H9 (cell line): Measurements from ENCODE around the gene STPG1. TPM values are rescaled to one million over a fixed set of nuclear protein-coding genes. Genes with fewer than 3 reads are reported as not detected.

ENCODE experiments used
- DNase-seq: peaks from one replicate; pipeline ENCODE4 v3.0.0-alpha.2; 2017
- H2AFZ ChIP-seq: one replicate; pipeline ENCODE4 v1.6.1; 2013; ENCODE audit warnings: mild to moderate bottlenecking, low read length, control low read depth, moderate library complexity
- H2AK5ac ChIP-seq: 2 replicates; pipeline ENCODE4 v1.6.1; 2013; ENCODE audit warnings: low read length, control low read depth, mixed read lengths; ENCODE audit not compliant: insufficient read length
- H2BK120ac ChIP-seq: one replicate; pipeline ENCODE4 v1.6.1; 2013; ENCODE audit warnings: low read depth, mild to moderate bottlenecking, low read length, control low read depth, inconsistent platforms; ENCODE audit not compliant: poor library complexity, severe bottlenecking
- H2BK12ac ChIP-seq: 2 replicates; pipeline ENCODE4 v1.6.1; 2013; ENCODE audit warnings: low read length, control low read depth, mixed read lengths, low read depth; ENCODE audit not compliant: insufficient read length
- H2BK15ac ChIP-seq: 2 replicates; pipeline ENCODE4 v1.6.1; 2013; ENCODE audit warnings: low read depth, low read length, control low read depth
- H2BK20ac ChIP-seq: one replicate; pipeline ENCODE4 v1.6.1; 2013; ENCODE audit warnings: low read depth, mild to moderate bottlenecking, low read length, control low read depth, inconsistent platforms; ENCODE audit not compliant: poor library complexity, severe bottlenecking
- H2BK5ac ChIP-seq: 2 replicates; pipeline ENCODE4 v1.6.1; 2013; ENCODE audit warnings: low read length, control low read depth, mixed read lengths; ENCODE audit not compliant: insufficient read length
- H3K14ac ChIP-seq: 2 replicates; pipeline ENCODE4 v1.6.1; 2013; ENCODE audit warnings: low read length, control low read depth; ENCODE audit not compliant: insufficient read depth
- H3K18ac ChIP-seq: 2 replicates; pipeline ENCODE4 v1.6.1; 2013; ENCODE audit warnings: low read depth, mild to moderate bottlenecking, mixed read lengths, low read length, control low read depth; ENCODE audit not compliant: insufficient read length
- H3K23ac ChIP-seq: 2 replicates; pipeline ENCODE4 v1.6.1; 2013; ENCODE audit warnings: low read length, control low read depth, mixed read lengths, low read depth; ENCODE audit not compliant: insufficient read length
- H3K23me2 ChIP-seq: 2 replicates; pipeline ENCODE4 v1.6.1; 2013; ENCODE audit warnings: low read depth, mild to moderate bottlenecking, mixed read lengths, low read length, control low read depth; ENCODE audit not compliant: insufficient read length, poor library complexity, severe bottlenecking
- H3K27ac ChIP-seq: 2 replicates; pipeline ENCODE4 v1.5.1; 2013; ENCODE audit warnings: low read length, control low read depth, mixed read lengths, low read depth; ENCODE audit not compliant: insufficient read length
- H3K27me3 ChIP-seq: 2 replicates; pipeline ENCODE4 v1.6.1; 2013; ENCODE audit warnings: low read length, control low read depth, inconsistent platforms; ENCODE audit not compliant: insufficient read depth
- H3K4ac ChIP-seq: 2 replicates; pipeline ENCODE4 v1.6.1; 2013; ENCODE audit warnings: low read depth, mild to moderate bottlenecking, control low read depth, inconsistent platforms, low read length, moderate library complexity
- H3K4me1 ChIP-seq: 2 replicates; pipeline ENCODE4 v1.6.1; 2013; ENCODE audit warnings: low read length, control low read depth, inconsistent platforms; ENCODE audit not compliant: insufficient read depth
- H3K4me2 ChIP-seq: 2 replicates; pipeline ENCODE4 v1.6.1; 2013; ENCODE audit warnings: low read length, control low read depth, mixed read lengths; ENCODE audit not compliant: insufficient read length, insufficient read depth
- H3K56ac ChIP-seq: 2 replicates; pipeline ENCODE4 v1.6.1; 2013; ENCODE audit warnings: low read depth, mild to moderate bottlenecking, mixed read lengths, low read length, control low read depth; ENCODE audit not compliant: insufficient read length
- H3K79me1 ChIP-seq: 2 replicates; pipeline ENCODE4 v1.6.1; 2013; ENCODE audit warnings: low read depth, mild to moderate bottlenecking, moderate library complexity, low read length, control low read depth, inconsistent platforms; ENCODE audit not compliant: insufficient read depth, poor library complexity, severe bottlenecking
- H3K79me2 ChIP-seq: 2 replicates; pipeline ENCODE4 v1.6.1; 2013; ENCODE audit warnings: low read length, control low read depth, inconsistent platforms; ENCODE audit not compliant: insufficient read depth
- H3K9ac ChIP-seq: 2 replicates; pipeline ENCODE4 v1.6.1; 2013; ENCODE audit warnings: low read length, control low read depth, mixed read lengths; ENCODE audit not compliant: insufficient read length; ENCODE audit errors: extremely low read depth
- H3K9me3 ChIP-seq: one replicate; pipeline ENCODE4 v1.6.1; 2013; ENCODE audit warnings: low read depth, low read length, inconsistent platforms; ENCODE audit not compliant: control insufficient read depth
- H3T11ph ChIP-seq: one replicate; pipeline ENCODE4 v1.6.1; 2013; ENCODE audit warnings: mild to moderate bottlenecking, low read length, control low read depth, inconsistent platforms
- H4K20me1 ChIP-seq: one replicate; pipeline ENCODE4 v1.6.1; 2013; ENCODE audit not compliant: control insufficient read depth, insufficient read length, insufficient read depth
- H4K5ac ChIP-seq: 2 replicates; pipeline ENCODE4 v1.6.1; 2013; ENCODE audit warnings: low read depth, mild to moderate bottlenecking, mixed read lengths, low read length, control low read depth; ENCODE audit not compliant: insufficient read length
- H4K8ac ChIP-seq: replicated peaks from 2 replicates; pipeline ENCODE4 v1.6.1; 2013; ENCODE audit warnings: low read length, control low read depth, mixed read lengths, low read depth; ENCODE audit not compliant: insufficient read length
- H4K91ac ChIP-seq: 2 replicates; pipeline ENCODE4 v1.6.1; 2013; ENCODE audit warnings: low read depth, mild to moderate bottlenecking, moderate library complexity, mixed read lengths, low read length, control low read depth; ENCODE audit not compliant: insufficient read length
- H3K27ac Mint-ChIP-seq, 3 experiments: 2 replicates in 2 of 3; 3 replicates in 1 of 3; pipeline ENCODE4 v1.8.0; 2020 to 2021; ENCODE audit warnings: mixed read lengths in 3 of 3, mild to moderate bottlenecking in 1 of 3, moderate library complexity in 1 of 3
- H3K27me3 Mint-ChIP-seq: 2 replicates; pipeline ENCODE4 v1.8.0; 2021; ENCODE audit warnings: low read depth, mild to moderate bottlenecking, moderate library complexity, mixed read lengths
- H3K36me3 Mint-ChIP-seq, 3 experiments: 2 replicates in 2 of 3; 3 replicates in 1 of 3; pipeline ENCODE4 v1.8.0; 2020 to 2021; ENCODE audit warnings: low read depth in 3 of 3, mixed read lengths in 3 of 3; ENCODE audit not compliant: insufficient read depth in 1 of 3
- H3K4me1 Mint-ChIP-seq, 2 experiments: 2 replicates each; pipeline ENCODE4 v1.8.0; 2020; ENCODE audit warnings: mixed read lengths in 2 of 2
- H3K4me3 Mint-ChIP-seq, 2 experiments: 2 replicates in 1 of 2; 3 replicates in 1 of 2; pipeline ENCODE4 v1.8.0; 2020 to 2021; ENCODE audit warnings: mild to moderate bottlenecking in 2 of 2, mixed read lengths in 2 of 2, moderate library complexity in 1 of 2
- H3K9me3 Mint-ChIP-seq, 2 experiments: 2 replicates in 1 of 2; 3 replicates in 1 of 2; pipeline ENCODE4 v1.8.0; 2020; ENCODE audit warnings: mild to moderate bottlenecking in 2 of 2, mixed read lengths in 2 of 2, moderate library complexity in 1 of 2
- WGBS: extraction: QIAGEN DNeasy Blood & Tissue Kit; methylation state at CpG from one replicate; pipeline ENCODE4 v1.1.7; 2013; ENCODE audit warnings: missing lambda C conversion rate, low lambda C conversion rate, mixed read lengths; ENCODE audit not compliant: insufficient read length; ENCODE audit errors: extremely low coverage; 5-methylcytosine and 5-hydroxymethylcytosine counted together
- total RNA-seq: library from RNA; stranded (reverse); gene quantifications from 2 replicates; pipeline ENCODE4 v1.2.1, GENCODE V29; 2021
- TF ChIP-seq, protein P1 (sequence below): fragments of 200-600 bp; sonication (generic); conservative IDR thresholded peaks from 3 replicates; pipeline ENCODE4 v1.8.0; 2021; ENCODE audit warnings: antibody characterized with exemption, mild to moderate bottlenecking

STPG1 gene
- total RNA-seq, 1 experiment from 2014 or later, result 8.3 TPM

DNA sequence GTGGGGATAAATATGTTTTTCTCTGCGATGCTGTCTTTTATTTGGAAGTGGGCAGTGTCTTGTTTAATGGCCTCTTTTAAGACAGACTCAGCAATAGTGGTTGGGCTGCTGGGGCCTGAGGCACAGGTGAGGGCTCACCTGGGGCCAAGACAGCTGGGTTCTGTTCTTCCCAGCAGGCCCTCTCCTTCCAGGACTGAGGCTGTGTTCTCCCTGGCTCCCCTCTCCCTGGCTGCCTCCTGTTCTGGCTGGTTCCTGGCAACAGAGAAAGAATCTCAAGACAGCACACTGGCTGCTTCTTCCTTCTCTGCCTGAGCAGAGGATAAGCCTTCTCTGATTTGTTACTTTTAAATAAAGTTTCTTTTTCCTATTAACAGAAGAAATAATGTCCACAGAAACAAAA lies 101.8 kb downstream of the STPG1 start:
- Mint-ChIP-seq H3K27me3 (no peaks in the 10 kb centered on the region), H3K36me3 (no peaks in the 10 kb centered on the region), H3K27ac (peak overlapping the region in 2 of 3 experiments; percentile 38 to 79; a peak in 3 of 7 replicates), H3K4me3 (no peak overlapping the region), H3K9me3 (no peaks in the 10 kb centered on the region), H3K4me1 (peaks cover 50 to 55% of the 10 kb centered on the region in 2 experiments)
- H3K4me2 ChIP-seq, result no peak overlapping the region
- no peak overlapping the region for H3K23ac ChIP-seq
- H3K56ac ChIP-seq, result no peak overlapping the region
- H2BK12ac ChIP-seq, result no peak overlapping the region
- H4K91ac ChIP-seq, result no peak overlapping the region
- no peak overlapping the region for H3K27ac ChIP-seq
- H3K79me2 ChIP-seq, result no peaks in the 10 kb centered on the region
- H2AFZ ChIP-seq, result no peak overlapping the region
- no peak for DNase-seq
- H4K5ac ChIP-seq, result no peak overlapping the region
- H3K18ac ChIP-seq, result no peak overlapping the region
- H2BK5ac ChIP-seq, result no peak overlapping the region
- no peak overlapping the region for H2BK15ac ChIP-seq
- no peaks in the 10 kb centered on the region for H3K9me3 ChIP-seq
- H3T11ph ChIP-seq, result no peak overlapping the region
- no CpG with 5 or more reads among the region's 1 CpG for WGBS
- H3K27me3 ChIP-seq, result no peaks in the 10 kb centered on the region
- no peaks in the 10 kb centered on the region for H3K79me1 ChIP-seq
- H3K14ac ChIP-seq, result no peak overlapping the region
- H4K20me1 ChIP-seq, result no peaks in the 10 kb centered on the region
- H3K4me1 ChIP-seq, result peaks cover 17% of the 10 kb centered on the region
- no peak overlapping the region for H2BK20ac ChIP-seq
- H3K23me2 ChIP-seq, result no peaks in the 10 kb centered on the region
- H3K9ac ChIP-seq, result no peak overlapping the region
- H2BK120ac ChIP-seq, result no peak overlapping the region
- TF ChIP-seq, protein P1, sequence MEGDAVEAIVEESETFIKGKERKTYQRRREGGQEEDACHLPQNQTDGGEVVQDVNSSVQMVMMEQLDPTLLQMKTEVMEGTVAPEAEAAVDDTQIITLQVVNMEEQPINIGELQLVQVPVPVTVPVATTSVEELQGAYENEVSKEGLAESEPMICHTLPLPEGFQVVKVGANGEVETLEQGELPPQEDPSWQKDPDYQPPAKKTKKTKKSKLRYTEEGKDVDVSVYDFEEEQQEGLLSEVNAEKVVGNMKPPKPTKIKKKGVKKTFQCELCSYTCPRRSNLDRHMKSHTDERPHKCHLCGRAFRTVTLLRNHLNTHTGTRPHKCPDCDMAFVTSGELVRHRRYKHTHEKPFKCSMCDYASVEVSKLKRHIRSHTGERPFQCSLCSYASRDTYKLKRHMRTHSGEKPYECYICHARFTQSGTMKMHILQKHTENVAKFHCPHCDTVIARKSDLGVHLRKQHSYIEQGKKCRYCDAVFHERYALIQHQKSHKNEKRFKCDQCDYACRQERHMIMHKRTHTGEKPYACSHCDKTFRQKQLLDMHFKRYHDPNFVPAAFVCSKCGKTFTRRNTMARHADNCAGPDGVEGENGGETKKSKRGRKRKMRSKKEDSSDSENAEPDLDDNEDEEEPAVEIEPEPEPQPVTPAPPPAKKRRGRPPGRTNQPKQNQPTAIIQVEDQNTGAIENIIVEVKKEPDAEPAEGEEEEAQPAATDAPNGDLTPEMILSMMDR, result no peak
- no peak overlapping the region for H3K4ac ChIP-seq
- H4K8ac ChIP-seq, result no peak overlapping the region
- no peak overlapping the region for H2AK5ac ChIP-seq
